ENCODE data around the gene ATF7.
"Not testable (repeated sequence)": the region's sequence is repeated elsewhere in the genome, so short reads cannot be mapped to it uniquely, and the experiment has no call there.

ATF7 gene

GRCh38 chr12:53652366-53652765 lies 26.2 kb upstream of the ATF7 start:
- DNase-seq (ENCODE audit: low spot score) = no peak
- no peak for TF ChIP-seq CTCF (conservative IDR thresholded peaks at IDR 0.05; ENCODE audit: low read depth)
- POLR2A ChIA-PET (ENCODE audit: low non-redundant PET) = no interaction called here
- no peak overlapping the region for H3K27ac ChIP-seq
- CTCF ChIA-PET = no interaction called here

GRCh38 chr12:53651737-53652136 lies 25.6 kb upstream of the ATF7 start:
- POLR2A ChIA-PET (ENCODE audit: low non-redundant PET) = no interaction called here
- H3K27ac ChIP-seq = no peak overlapping the region
- DNase-seq (ENCODE audit: low spot score) = no peak
- no peak for TF ChIP-seq CTCF (conservative IDR thresholded peaks at IDR 0.05; ENCODE audit: low read depth)
- CTCF ChIA-PET = interaction anchor here (0.6 to 0.7 kb wide), 3 partner anchors 32 to 109 kb away, joined by 3 read pairs; no protein-coding TSS in a partner anchor

- CTCF ChIA-PET; DNase-seq (ENCODE audit: low spot score); POLR2A ChIA-PET (ENCODE audit: low non-redundant PET); H3K27ac ChIP-seq: not testable (repeated sequence)
These were observed 20.1 kb upstream of the ATF7 start for GRCh38 chr12:53646300-53646699.

GRCh38 chr12:53645165-53645564 lies 19.0 kb upstream of the ATF7 start:
- no peak overlapping the region for H3K27ac ChIP-seq
- ChIA-PET POLR2A (ENCODE audit: low non-redundant PET) (no interaction called here), CTCF (no interaction called here)
- no peak for DNase-seq (ENCODE audit: low spot score)
- TF ChIP-seq CTCF (conservative IDR thresholded peaks at IDR 0.05; ENCODE audit: low read depth) = no peak

- CTCF ChIA-PET = interaction anchor here (0.7 kb wide), 1 partner anchor 187 kb away, joined by 3 read pairs; no protein-coding TSS in a partner anchor
- POLR2A ChIA-PET (ENCODE audit: low non-redundant PET) = no interaction called here
These were observed 18.0 kb upstream of the ATF7 start for GRCh38 chr12:53644133-53644532.

GRCh38 chr12:53643232-53643979 lies 17.2 kb upstream of the ATF7 start:
- ChIA-PET POLR2A (ENCODE audit: low non-redundant PET) (no interaction called here), CTCF (interaction anchor here (0.7 kb wide), 1 partner anchor 188 kb away, joined by 3 read pairs; no protein-coding TSS in a partner anchor)

More at GRCh38 chr12:53644133-53644532, 18.0 kb upstream of the ATF7 start:
- TF ChIP-seq CTCF (conservative IDR thresholded peaks at IDR 0.05; ENCODE audit: low read depth) = no peak
- DNase-seq (ENCODE audit: low spot score) = no peak
- no peak overlapping the region for H3K27ac ChIP-seq

More at GRCh38 chr12:53643232-53643979, 17.2 kb upstream of the ATF7 start:
- TF ChIP-seq CTCF (conservative IDR thresholded peaks at IDR 0.05; ENCODE audit: low read depth) = no peak
- DNase-seq (ENCODE audit: low spot score) = no peak
- no peak overlapping the region for H3K27ac ChIP-seq
